ENCODE results near the gene LHX5.

DNA sequence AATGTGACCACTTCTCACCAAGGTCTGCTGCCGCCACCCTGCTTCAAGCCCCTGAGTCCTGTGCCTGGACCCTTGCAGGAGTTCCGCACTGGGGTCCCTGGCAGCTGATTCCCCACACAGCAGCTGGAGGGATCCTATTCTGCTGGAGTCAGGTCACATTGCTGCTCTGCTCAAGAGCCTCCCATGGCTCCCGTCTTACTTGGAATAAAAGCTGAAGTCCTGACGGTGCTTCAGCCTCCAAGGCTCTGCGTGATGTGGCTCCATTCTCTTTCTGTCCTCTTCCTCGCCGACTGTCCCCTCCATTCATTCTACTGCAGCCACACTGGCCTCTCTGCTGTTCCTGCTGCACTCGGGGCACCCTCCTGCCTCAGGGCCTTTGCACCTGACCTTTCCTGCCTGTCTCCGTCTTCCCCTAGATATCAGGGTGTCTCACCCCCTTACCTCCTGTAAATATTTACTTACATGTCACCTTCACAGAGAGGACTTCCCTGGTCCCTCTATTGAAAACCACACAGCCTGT lies 57.1 kb downstream of the LHX5 start:
- TF ChIP-seq, protein P1, sequence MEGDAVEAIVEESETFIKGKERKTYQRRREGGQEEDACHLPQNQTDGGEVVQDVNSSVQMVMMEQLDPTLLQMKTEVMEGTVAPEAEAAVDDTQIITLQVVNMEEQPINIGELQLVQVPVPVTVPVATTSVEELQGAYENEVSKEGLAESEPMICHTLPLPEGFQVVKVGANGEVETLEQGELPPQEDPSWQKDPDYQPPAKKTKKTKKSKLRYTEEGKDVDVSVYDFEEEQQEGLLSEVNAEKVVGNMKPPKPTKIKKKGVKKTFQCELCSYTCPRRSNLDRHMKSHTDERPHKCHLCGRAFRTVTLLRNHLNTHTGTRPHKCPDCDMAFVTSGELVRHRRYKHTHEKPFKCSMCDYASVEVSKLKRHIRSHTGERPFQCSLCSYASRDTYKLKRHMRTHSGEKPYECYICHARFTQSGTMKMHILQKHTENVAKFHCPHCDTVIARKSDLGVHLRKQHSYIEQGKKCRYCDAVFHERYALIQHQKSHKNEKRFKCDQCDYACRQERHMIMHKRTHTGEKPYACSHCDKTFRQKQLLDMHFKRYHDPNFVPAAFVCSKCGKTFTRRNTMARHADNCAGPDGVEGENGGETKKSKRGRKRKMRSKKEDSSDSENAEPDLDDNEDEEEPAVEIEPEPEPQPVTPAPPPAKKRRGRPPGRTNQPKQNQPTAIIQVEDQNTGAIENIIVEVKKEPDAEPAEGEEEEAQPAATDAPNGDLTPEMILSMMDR (IDR thresholded peaks at IDR 0.05), result no peak
- TF ChIP-seq POLR2AphosphoS5 (IDR thresholded peaks at IDR 0.05; ENCODE audit: low read depth, low read length) (no peak), TCF7L2 (IDR thresholded peaks at IDR 0.05; ENCODE audit: low read depth, low read length) (no peak)

Data from Panc1 (cell line).